NT2/D1 (cell line): ENCODE results near the gene MMGT1.

Source experiments
- SUZ12 ChIP-seq: IDR thresholded peaks from 2 replicates; pipeline ENCODE4 v1.6.1; 2011; ENCODE audit not compliant: insufficient read length, insufficient read depth; ENCODE audit errors: extremely low read depth
- ZNF274 ChIP-seq: IDR thresholded peaks from 2 replicates; pipeline ENCODE4 v1.6.1; 2011; ENCODE audit warnings: mild to moderate bottlenecking, low read depth, low read length

DNA sequence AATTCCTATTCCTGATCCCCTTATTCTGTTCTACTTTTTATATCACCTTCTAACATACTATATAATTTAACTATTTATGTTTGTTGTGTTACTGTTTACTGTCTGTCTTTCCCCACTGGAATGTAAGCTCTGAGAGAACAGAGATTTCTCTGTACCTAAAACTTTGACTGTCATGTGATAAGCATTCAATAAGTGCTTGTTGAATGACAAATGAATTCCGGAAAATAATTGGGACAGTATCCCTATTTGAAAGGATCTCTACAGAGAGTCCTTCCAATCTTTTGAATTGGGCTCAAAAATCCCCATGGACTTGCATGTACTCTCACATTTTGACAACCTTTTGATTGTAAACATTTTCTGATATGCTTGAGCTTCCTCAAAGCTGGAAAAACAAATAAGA lies 1.6 kb upstream of the MMGT1 start:
- TF ChIP-seq SUZ12 (no peak), ZNF274 (no peak)
